HG03432 (cell line): Measurements from ENCODE around the gene PLAAT3.
"Not testable (repeated sequence)": the region's sequence is repeated elsewhere in the genome, so short reads cannot be mapped to it uniquely, and the experiment has no call there.

ENCODE experiments used
- ATAC-seq: cut with Tn5 transposase; IDR thresholded peaks from one replicate; pipeline ENCODE4 v1.9.1; 2021; ENCODE audit warnings: mild to moderate bottlenecking, moderate library complexity; ENCODE audit not compliant: unreplicated experiment

PLAAT3 gene

DNA sequence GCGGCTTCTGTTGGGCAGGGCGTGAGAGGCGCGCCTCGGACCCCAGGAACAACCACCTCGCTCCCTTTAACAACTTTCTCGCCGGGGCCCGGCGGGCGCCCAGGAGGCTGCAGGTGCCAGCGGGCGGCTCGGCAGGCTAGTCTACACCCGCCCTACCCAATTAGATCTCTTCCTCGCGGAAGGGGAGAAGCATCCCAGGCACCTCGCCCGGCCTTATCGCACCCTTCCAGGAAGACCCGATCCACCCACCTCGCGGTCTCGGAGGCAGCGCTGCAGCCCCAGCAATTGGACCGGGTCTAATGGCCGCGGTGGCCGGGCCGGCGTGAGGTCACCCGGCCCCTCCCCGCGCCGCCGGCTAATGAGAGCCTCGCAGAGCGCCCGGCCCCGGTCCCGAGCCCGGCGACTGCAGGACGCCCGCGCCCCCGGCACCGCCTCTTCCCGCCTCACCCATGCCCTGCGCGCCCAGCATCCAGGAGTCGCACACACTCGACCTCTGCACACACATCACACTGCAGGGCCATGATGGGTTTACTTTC lies at the start of gene PLAAT3:
TSS of gene PLAAT3 (minus strand) at position 298 of the 536 bp plus-strand sequence. CDS start 419 bp downstream, outside the sequence.
- peak; percentile 47 for ATAC-seq

DNA sequence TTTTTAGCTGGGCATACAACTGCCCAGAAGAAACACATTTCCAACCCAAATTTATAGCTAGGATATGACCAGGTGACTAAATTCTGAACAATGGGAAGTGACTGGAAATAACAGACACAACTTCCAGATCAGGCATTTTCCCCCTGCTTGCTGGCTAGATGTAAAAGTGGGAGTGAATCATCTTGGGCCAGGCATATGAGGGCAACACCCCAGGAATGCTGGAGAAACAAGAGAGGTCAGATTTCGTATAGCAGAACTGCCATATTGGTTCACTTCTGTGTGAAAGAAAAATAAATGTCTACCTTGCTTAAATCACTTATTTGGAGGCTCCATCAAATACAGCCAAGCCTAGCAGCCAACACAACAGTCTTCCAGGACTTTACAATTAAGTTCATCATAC lies 49.6 kb upstream of the PLAAT3 start:
- no peak for ATAC-seq

DNA sequence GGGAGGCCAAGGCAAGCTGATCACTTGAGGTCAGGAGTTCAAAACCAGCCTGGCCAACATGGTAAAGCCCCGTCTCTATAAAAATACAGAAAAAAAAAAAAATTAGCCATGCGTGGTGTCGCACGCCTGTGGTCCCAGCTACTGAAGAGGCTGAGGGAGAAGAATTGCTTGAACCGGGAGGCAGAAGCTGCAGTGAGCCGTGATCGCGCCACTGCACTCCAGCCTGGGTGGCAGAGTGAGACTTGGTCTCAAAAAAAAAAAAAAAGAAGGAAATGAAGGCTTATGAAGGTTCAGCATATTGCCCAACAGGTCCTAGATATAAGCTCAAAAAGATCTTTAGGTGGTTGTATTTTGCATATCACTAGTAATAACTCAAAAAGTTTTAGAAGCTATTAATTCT lies 46.7 kb upstream of the PLAAT3 start:
- ATAC-seq: no peak

DNA sequence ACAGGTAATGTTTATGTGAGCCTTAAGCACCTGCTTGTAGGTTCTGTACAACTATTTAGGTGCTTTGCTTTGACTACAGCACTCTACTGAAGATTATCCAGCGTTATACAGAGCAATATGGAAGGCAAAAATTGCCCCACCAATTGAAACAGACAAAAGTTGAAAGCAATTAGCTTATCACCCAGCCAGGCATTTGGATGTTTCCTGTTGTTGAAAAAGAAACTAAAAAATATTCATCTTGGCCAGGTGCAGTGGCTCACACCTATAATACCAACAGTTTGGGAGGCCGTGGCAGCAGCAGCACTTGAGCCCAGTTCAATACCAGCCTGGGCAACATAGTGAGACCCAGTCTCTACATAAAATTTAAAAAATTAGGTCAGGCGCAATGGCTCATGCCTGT lies 38.4 kb upstream of the PLAAT3 start:
- ATAC-seq: no peak

DNA sequence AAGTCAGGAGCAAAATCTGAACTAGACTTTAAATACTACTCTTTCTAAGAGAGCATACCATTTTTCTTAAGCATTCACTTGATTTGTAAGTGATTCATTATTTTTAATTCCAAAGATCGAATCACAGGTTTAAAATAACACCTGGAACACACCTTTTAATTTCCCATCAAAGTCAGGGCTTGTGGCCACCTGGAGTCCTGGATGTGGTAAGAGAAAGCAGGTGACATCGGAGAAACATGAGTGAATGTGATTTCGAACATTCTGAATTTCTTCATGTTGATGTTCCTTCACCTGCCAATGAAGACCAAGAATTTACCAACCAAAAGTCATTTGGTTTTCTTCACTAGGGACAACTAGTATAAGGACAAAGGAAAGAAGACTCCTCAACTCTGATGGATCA lies 29.0 kb upstream of the PLAAT3 start:
- ATAC-seq: no peak

DNA sequence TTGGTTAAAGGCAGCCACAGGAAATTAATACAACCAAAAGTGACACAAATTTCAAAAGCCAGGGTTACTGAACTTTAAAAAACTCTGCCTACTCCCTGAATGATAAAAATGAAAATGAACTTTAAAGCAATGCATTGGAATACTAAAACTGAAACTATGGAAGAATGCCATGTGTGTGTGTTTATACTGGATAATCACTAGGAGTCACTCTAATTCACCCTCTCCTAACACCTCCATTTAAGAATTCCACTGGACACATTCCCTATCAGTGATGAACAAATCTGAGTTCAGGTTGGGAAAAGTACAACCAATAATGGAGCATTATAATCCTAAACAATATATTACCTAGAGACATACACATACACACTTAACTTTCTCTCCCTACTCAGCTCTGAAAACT lies 27.5 kb upstream of the PLAAT3 start:
- ATAC-seq: no peak

DNA sequence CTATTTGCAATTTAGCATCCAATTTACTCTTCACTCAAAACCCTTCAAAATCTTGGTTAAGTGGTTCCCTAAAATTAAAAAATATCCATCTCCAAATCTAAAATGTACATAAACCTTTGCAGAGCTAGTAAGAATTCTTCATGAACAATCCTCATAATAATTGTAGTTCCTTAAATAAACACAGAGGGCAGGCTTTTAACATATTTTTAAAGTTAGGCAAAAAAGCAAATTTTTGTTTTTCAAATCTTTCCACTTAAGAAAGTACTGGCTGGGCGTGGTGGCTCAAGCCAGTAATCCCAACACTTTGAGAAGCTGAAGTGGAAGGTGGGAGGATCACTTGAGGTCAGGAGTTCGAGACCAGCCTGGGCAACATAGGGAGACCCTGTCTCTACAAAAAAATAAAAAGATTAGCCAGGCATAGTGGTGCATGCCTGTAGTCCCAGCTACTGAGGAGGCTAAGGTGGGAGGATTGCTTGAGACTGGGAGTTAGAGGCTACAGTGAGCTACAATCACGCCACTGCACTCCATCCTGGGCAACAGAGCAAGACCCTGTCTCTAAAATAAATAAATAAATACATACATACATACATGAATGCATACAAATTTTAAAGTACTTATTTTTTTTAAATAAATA lies 25.1 kb upstream of the PLAAT3 start:
- no peak for ATAC-seq

DNA sequence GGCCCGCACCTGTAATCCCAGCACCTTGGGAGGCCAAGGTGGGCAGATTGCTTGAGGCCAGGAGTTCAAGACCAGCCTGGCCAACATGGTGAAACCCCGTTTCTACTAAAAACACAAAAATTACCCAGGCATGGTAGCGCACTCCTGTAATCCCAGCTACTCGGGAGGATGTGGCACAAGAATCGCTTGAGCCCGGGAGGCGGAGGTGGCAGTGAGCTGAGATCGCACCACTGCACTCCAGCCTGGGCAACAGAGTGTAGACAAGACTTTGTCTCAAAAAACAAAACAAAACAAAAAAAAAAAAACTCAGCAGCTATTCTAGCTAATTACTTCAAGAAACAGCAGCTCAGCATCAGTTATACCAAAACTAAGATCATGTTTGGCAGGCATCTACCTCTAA lies 24.2 kb upstream of the PLAAT3 start:
- ATAC-seq: not testable (repeated sequence)

DNA sequence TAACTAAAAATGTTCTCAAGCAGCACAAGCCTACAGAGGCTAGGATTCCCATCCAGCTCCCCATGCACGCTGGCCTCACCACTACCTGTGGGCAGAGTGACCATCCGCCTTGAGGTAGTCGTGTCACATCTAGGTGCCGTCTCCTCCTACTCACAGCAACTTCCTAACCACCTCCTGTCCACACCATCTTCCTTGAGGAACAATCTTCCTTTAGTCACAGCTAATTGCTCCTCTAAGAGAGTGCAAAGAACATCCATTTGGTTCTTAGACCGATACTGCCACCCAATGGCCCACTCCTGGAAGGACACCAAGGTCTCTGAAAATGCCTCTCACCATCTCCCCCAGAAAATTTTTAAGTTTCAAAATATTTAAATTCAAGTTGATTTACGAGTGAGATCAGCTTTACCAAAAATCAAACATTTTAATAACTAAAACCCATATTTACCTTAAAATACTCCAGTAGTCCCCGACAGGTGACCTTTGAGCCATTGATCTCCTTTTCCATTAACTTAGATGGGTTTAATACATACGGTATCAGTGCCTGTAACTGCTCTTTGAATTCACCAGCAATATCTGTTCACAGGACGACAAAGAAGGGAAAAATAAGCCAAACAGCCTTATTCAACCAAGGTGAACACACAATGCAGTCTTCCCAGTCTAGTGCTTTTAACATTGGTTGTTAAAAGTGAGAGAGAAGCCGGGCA lies 21.7 kb upstream of the PLAAT3 start:
- ATAC-seq: no peak

DNA sequence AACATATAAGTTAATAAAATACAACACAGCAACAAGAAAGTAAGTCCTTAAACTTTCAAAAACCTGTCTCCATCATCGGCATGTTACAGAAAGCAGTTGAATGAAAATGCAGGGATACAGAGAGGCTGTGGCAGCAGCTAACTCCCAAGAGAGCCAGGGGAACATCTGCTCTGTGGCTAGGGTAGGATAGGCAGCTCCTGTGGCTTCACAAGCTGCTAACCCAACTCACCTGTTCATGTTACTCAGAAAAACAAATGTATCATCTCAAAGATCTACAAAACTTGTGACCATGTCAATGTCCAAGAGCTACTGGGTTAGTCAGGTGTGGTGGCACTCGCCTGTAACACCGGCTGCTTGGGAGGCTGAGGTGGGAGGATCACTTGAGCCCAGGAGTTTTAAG lies 15.2 kb upstream of the PLAAT3 start:
- ATAC-seq: no peak

DNA sequence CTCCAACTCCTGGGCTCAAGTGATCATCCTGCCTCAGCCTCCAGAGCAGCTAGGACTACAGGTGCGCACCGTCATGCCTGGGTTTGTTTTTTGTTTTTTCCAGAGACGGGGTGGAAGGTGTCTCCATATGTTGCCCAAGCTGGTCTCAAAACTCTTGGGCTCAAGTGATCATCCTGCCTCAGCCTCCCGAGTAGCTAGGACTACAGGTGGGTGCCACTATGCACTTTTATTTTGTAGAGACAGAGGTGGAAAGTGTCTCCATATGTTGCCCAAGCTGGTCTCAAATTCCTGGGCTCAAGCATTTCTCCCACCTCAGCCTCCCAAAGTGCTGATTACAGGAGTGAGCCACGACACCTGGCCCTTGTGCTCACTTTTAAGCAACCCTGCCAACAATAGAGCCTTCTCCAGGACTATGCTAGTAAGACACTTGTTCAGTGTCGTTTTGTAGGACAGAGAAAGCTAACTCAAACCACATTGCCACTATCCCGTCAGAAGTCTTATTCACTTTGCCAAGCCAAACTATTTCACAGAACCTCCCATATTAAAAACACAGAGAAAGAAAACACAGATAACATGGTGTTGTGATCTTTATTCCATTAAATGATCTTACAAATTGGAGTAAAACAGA lies 9.4 kb upstream of the PLAAT3 start:
- ATAC-seq: no peak

DNA sequence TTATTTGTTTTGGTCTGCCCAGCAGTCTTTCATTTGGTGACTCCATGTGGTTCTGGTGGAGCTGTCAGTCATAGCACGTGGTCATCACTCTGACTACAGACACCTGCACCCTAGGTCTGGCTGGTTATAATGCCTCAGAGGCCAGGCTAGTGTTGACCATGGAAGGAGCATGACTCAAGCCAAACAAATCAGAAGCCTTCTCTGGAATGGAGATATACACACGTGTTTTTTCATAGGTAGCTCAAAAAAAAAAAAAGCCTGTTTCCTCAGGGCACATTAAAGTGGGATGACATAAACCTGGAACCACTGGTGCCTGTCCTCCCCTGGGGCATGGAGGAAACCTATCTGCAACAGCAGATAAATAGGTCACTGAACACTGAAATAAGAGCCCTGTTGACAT lies 8.1 kb upstream of the PLAAT3 start:
- no peak for ATAC-seq

DNA sequence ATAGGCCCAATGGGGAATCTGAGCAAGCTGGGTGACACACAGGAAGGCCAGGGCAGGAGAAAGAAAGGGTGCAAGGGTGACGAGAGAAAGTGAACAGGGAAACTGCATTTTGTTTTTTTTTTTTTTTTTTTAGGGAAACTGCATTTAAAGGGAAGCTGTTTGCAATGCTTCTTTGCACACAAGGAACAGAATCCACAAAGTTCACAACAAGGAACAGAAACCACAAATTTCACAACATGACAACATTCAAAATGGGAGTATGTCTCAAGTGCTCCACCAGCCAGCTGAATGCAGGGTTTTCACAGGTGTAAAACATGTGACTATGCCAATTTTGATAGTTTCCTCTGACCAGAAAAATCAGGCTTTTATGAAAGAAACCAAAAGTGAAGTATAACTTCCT lies 6.8 kb upstream of the PLAAT3 start:
- ATAC-seq: no peak

DNA sequence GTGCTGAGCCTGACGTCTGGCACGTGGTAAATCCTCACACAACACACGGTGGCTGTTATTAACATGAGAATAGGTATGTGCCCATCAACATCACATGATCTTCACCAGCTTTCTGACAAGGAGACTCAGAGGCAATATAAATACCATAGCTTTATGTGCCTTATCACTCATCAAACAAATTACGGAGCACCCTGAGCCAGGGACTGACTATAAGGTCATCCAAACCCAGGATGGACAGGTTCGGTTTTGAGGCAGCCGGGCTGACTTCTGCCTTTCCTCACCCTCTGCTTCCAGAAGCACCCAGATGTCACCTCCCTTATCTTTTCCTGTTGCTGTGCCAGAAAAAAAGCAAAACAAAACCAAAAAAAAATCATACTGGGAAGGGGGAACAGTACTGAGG lies 5.7 kb upstream of the PLAAT3 start:
- ATAC-seq: no peak

DNA sequence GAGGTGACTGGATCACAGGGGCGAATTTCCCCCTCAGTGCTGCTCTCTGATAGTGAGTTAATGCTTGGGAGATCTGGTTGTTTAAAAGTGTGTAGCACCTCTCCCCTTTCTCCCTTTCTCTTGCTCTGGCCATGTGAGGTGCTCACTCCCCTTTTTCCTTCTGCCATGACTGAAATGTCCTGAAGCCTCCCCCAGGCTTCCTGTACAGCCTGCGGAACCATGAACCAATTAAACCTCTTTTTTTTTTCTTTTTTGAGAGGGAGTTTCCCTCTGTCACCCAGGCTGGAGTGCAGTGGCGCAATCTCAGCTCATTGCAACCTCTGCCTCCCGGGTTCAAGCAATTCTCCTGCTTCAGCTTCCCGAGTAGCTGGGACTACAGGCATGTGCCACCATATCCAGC lies 3.5 kb upstream of the PLAAT3 start:
- not testable (repeated sequence) for ATAC-seq

DNA sequence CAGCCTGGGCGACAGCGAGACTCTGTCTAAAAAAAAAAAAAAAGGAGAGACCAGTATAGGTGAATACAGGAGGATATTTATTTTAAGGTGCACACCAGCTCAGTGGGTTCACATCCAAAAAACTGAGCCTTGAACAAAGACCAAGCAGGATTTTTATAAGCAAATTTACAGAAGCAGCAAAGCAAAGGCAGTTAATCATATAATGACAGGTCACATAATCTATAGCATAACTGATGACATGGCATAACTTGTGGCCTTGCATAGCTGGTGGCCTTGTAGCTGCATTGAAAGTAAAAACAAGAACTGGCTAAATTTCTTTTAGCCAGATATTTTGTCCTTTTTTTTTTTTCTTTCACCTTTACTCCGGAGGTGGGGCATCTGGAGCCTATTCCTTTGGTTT lies 2.7 kb upstream of the PLAAT3 start:
- no peak for ATAC-seq

DNA sequence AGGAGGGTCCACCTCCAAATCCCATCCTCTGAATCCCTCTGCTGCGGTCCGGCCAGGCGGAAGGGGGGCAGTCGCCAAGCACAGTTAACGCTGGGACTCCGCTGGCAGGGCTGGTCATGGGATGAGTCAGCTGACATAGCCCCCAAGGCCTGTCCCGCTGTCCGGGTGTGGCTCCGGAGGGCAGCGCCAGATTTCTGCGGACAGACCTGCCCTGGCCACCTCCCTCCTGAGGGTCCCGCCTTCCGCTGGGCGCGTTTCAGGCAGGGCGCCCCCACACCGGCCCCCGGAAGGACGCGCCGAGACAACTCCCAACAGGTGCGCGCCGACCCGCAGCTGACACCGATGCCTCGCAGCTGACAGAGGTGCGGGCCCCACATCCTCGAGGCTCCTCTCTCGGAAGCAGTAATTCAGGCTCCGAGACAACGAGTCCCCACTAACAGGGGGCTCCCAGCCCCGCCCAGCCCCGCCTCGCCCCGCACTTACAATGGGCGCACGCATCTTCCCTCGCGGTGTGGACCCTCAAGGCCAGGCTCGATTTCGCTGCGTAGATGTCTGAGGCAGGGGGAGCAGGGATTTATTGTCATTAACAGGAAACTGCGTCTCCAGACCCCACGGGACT lies 607 bp downstream of the PLAAT3 start:
- peak; percentile 57 for ATAC-seq

DNA sequence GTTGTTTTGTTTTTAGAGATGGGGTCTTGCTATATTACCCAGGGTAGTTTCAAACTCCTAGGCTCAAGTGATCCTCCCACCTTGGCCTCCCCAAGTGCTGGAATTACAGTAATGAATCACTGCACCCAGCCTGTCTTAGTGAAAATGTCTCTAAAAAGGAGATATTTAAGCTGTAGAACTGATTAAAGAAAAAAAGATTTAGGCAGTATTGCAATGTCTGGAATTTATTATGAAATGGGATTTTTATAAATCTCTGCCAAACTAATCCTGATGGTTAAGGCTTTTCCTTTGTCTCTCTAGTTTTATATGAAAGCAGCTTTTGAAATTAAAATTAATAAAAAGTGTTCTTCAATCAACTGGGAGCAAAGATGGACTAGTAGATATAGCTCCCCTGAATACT lies 2.1 kb downstream of the PLAAT3 start:
- no peak for ATAC-seq

DNA sequence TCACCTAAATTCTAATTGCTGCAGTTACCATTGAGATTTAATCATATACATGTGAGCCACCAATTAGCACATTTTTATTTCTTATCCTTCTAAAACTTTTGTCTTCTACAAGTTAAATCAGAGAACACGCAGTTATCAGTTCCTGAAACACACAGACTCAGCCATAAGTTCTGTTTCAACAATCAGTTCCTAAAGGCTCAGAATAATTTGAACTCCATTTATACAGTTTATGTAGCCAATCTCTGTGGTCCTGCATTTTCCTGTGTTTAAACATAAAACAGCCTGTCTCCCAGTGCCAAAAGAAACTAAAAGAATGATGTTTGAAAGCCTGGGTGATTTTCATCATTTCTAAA lies 2.9 kb downstream of the PLAAT3 start:
- ATAC-seq: no peak

DNA sequence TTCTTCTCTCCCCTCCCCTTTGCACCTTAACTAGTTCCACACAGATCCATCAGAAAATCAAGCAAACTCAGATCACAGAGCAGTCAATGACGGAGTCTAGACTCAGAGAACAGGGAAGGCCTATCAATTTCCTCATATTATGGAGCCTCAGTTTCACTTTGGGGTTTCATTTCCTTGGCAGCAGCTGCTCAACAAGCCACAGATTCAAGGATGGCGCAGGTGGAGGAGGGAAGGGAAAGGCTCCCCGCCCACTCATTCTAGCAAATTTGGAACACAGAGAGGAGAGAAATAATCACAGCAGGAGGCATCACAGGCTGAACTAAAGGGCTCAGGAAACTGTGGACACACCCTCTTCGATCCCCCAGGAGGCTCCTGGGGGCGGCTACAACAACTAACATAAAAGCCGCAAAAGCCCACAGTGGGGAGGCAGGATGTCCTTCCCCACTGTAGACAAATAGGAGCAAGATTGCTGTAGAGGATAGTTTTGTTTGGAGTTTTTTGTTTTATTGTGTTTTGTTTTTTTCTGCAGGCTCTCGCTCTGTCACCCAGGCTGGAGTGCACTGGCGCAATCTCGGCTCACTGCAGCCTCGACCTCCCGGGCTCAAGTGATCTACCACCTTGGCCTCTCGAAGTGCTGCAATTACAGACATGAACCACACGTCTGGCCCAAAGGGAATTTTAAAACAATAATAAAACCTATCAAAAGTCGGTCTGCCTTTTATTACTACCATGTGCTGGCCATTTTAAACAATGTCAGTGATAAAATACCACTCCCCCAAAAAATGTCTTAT lies 3.4 kb downstream of the PLAAT3 start:
- ATAC-seq: no peak

DNA sequence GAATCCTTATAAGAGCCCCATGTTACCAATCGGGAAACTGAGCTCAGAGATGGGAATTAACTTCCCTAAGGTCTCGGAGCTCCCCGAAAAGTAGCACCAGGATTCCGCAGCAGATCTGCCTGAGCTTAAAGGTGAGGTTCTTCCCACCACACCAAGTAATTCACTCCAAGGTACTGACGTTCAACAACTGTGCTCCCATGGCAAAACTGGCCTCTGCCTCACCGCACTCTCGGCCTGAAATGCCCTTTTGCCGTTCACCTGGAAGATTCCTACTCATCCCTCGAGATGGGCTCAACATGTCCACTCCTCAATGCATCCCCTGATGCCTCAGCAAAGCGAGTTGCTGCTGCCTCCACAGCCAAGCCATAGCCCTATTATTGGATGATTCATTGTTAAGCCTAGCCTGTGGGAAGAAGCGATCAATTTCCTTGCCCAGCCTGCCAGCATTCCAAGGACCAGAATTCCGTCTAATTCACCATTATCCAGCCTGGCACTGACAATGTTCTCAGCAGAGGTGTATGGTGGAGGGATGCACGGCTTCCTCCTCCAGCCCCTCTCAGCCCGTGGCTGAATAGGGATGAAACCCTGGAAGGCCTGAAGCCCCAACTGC lies 4.2 kb downstream of the PLAAT3 start:
- ATAC-seq: no peak
